Stimulated activated CD8-positive, alpha-beta memory T cell treated with anti-CD3 and anti-CD28 coated beads, Interleukin-4, amount 100 ng/mL, for 24 hours (primary cell): ENCODE data around the gene IZUMO4.
A peak's percentile ranks its signal among the peaks of the same experiment; 100 is the strongest.

ENCODE experiments used
- DNase-seq: peaks from one replicate; pipeline ENCODE4 v3.0.0-alpha.2; 2020; ENCODE audit warnings: low read depth

The IZUMO4 gene

DNA sequence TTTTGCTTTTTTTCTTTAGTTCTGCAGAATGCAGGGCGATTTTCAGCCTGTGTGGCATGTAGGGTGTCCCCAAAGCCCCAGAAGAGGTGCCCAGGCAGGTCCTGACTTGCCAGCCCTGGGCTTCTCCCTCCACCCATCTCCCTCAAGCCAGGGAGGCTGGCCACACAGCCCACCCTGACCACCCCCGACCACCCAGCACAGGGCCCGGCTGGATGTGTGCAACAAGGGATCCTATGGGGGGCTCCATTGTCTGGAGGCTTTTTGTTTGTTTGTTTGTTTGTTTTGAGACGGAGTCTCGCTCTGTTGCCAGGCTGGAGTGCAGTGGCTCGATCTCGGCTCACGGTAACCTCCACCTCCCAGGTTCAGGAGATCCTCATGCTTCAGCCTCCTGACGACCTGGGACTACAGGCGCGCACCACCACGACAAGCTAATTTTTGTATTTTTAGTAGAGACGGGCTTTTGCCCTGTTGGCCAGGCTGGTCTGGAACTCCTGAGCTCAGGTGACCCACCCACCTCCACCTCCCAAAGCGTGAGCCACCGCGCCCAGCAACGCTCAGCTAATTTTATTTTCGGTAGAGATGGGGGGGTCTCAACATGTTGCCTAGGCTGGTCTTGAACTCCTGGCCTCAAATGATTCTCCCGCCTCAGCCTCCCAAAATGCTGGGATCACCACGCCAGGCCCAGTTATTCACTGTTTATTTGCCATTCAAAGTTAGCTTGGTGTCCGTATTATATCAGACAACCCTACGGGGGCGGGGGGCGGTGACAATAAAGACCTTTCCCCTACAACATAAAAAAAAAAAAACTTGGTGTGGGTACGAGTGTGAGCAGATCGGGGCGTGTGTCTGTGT, 37.9 kb upstream of the IZUMO4 start:
- no peak for DNase-seq

DNA sequence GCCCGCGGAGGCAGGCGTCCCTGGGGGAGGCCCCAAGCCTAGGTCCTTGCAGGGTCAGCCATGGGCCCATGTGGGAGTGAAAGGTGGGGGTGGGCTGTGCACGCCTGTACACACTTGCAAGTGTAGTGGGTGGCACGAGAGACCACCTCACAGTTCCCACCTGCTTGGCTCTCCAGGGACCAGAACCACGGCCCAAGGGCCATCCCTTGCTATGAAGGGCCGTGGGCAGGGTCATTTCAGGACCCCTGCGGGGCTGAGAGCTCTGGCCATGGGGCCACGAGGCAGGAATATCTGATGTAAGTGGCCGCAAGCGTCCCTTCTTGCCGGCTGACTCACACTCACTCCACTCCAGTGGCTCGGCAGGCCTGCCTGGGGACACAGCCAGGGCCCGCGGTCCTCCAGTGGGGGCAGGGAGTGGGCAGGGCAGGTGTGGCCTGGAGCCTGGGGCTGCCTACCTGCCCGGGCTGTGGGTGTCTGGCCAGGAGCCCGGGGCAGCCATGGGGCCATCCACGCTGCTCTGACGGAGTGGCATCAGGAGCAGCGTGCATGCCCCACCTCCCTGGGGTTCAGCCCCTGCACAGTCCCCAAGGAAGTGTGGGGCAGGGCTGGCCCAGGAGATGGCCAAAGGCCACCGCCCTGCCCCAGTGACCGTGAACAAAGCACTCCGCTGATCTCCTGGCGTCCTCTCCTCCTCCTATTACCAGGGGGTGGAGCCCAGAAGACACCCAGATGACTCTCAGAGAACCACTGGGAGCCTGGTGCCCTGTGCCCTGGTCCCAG, 37.1 kb upstream of the IZUMO4 start:
- no peak for DNase-seq

DNA sequence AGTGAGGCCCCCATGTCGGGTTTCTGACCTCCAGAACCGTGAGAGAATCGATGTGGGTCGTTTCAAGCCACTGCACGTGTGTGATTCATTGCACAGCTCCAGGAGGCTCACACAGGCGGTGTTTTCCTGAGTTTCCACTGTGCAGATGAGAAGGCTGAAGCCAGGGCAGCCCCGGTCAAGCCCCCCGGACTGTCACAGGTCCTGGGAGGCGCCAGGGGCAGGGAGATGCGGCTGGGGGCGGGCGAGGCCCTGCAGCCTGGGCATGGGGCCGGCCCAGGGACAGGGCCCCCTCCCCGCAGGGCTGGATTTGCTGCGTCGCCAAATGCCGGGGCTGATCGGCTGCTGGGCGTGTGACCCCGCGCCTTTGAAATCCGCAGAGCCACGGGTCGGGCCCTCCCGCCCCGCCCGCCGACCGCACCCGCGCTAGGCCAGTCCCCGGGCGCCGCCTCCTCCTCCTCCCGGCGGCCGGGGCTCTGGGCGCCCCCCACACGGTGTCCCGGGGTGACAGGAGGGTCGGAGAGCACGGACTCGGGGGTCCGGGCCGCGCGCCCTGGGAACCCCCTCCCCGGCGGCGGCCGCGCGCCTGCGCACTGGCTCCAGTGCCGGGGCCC, 35.7 kb upstream of the IZUMO4 start:
- no peak for DNase-seq

DNA sequence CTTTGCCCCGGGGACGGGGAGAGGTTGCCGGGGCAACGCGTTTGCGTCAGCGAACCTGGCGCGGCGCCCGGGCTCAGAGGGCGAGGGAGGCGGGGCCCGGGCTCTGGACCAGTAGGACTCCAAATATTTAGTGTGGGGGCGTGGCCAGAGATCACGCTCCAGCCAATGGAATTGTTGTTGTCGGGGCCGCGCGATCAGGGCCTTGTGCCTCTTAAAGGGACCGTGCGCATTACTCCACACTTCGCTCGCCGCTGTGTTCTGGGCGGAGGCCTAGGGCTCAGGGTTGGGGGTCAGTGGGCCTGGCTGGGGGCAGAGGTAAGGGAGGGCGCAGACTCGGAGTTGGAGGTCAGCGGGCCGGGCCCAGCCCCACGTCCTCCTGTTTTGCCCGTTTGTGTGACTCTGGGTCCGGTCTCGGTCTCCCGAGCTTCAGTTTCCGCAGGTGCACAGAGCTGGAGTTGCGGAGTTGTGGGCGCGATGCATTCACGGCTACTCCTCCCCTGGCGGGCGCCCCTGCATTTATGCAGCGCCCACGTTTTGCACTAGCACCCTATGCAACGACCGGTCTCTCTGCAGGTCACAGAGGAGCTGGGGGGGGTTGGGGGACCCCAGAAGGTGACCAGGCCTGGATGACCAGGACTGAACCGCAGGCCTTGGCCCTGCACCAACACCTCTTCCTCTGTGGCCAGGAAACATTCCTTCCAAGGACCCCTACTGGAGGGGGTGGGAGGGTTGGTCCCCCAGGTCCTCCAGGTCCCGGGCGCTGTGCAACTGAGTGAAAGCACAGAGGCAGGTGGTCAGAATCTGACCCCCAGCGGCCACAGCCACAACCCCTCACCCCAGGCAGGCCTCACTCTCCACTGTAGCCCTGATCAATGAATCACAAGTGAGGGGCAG, 35.0 kb upstream of the IZUMO4 start:
- DNase-seq = peak; percentile 99

DNA sequence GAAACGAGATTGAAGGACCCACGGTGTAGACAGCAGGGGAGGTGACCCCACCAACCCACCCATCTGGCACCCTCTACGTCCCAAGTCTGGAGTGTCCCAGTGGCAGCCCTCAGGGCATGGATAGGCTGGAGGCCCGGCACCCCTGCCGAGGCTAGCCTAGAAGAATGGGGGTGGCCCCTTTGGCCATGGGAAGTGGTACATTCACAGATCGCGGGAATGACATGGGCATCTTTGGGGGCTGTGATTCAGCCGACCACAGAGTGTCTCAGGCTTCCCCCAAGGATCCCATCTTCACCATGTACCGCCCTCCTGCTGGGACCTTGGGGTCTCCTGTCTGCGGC, 34.4 kb upstream of the IZUMO4 start:
- no peak for DNase-seq

DNA sequence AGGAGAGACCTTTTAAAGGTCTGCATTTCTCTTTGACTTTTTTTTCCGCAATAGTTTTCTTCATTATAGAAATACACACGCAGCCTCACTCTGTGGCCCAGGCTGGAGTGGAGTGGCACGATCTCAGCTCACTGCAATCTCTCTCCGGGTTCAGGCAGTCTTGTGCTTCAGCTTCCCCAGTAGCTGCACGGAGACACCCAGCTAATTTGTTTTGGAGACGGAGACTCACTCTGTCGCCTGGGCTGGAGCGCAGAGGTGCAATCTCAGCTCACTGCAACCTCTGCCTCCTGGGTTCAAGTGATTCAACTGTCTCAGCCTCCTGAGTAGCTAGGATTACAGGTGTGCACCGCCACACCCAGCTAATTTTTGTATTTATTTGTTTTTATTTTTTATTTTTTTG, 33.9 kb upstream of the IZUMO4 start:
- DNase-seq = no peak

DNA sequence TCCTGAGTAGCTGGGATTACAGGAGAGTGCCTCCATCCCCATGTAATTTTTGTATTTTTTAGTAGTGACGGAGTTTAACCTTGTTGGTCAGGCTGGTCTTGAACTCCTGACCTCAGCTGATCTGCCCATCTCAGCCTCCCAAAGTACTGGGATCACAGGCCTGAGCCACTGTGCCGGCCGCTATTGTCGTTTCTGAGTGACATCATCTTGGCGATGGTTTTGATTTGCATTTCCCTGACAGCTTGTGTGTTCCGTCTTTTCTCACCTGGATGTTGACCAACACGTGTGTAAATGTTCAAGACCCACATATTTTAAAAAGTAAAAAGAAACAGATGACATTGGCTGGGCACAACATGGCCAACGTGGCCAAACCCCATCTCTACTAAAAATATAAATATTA, 32.9 kb upstream of the IZUMO4 start:
- DNase-seq = no peak

DNA sequence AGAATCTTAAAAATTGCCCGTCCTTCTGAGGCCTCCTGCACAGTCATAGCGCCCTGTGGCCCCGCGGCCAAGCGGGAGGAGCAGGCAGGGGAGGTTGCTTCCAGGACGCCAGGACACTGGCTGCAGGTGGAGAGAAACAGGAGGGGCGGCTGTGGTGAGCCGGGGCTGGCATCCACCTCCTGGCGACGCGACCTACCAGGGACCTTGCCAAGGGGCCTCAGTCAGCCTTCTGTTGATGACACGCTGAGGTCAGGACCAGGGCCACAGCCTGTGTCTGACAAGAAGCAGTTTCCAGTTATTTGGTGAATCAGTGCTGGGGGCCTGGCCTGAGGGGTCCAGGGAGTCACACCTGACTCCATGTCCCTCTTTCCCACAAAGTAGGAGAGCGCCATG, 32.3 kb upstream of the IZUMO4 start:
- DNase-seq = no peak

DNA sequence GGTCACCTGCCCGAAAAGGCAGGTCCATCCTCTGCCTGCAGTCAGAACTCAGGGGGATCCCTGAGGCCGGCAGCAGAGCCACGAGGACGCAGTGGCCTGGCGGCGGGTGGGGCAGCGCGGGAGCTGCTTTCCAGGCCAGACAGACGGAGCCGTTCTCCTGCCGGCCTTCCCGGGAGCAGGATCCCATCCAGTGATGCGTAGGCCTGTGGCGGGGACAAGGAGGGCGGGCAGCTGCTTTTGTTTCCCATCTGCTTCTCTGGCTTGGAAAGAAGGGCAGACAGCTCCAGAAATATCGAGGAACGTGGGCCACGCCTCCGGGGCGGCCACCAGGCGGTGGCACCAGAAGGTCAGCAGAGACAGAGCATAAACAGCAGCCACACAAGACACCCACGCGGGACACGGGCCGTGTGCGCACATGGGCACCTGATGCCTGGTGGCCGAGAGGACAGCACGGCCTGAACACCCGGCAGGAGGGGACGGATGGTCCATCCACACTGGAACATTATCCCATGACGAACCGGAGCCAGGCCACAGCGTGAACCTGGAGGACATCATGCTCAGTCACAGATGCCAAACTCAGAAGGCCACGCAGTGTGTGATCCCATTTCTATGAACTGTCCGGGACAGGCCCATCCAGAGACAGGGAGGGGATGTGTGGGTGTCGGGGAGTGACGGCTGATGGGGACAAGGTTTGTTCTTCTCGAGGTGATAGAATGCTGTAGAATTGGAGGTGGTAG, 31.8 kb upstream of the IZUMO4 start:
- DNase-seq = no peak

DNA sequence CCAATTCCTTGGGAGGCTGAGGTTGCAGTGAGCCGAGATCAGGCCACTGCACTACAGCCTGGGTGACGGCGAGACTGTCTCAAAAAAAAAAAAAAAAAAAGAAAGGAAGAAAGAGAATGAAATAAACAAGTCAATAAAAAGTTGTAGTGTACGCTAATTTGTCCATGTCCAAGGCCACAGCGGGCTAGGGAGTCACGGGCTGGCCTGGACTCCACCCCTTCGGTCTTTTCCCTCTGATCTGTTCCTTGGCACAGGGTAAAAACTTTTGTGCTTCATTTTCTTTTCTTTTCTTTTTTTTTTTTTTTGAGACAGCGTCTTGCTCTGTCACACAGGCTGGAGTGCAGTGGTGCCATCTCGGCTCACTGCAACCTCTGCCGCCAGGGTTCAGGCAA, 26.3 kb upstream of the IZUMO4 start:
- no peak for DNase-seq

DNA sequence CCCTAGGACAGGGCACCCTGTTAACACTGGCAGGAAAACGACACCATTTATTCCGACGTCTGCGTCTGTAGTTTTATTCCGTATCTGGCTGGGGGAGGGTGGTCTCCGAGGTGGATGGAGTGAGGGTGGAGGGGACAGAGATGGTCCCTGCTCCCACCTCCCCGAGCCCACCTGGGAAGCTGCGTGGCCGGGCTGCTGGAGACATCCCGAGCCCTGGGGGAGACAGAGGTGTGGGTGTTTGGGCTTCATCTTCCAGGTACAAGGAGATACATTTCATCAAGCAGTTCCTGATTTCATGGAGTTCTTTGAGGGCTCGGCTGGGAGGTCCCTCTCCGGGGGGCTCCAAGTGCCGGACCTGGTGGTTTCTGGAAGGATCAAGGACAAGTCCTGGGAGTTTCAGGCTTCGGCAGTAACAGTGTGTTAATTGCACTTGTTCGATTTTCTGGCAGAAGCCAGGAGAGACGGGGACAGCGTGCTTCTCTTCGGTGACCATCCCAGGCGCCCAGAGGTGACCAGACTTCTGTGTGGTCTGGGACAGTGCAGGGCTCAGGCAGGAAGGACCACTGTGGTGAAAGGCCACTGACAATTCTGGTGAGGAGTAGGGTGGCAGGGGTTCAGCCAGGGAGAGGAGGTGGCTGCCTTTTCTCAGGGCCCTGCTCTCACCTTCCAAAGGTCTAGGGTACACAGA, 25.6 kb upstream of the IZUMO4 start:
- no peak for DNase-seq

DNA sequence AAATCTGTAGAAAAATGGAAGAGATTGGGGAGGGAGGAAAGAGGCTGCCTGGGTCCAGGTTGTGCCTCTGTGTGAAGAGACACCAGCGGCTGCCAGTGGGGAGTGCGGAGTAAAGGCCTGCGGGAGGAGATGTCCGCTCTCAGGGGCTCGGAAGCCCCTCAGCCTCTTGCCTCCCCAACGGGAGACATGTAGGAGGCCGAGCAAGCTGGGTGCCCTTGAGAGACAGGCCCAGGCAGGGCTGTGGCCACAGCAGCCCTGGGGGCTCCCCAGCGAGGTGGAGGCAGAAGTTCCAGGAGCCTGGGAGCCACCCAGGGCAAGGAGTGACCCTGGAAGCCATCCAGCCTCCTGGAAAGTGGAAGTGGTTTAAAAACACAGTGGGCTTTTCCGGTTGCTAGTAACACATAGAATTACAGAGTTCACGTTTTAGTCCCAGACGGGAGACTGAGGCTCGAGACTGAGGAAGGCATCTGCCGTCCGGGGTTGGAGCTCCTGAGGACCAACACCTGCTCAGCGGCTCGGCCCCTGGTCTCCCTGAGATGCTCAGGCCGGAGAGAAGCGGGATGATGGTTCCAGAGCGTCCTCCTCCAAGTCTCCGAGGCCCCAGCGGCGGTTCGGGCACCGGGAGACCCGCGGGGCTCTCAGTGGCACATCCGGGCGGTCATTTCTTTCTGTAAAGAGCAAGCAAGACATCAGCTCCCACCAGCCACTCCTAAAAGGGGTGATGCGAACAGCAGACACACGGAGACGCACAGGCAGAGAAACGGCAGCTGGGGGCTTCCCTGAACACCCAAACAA, 23.8 kb upstream of the IZUMO4 start:
- DNase-seq = no peak

DNA sequence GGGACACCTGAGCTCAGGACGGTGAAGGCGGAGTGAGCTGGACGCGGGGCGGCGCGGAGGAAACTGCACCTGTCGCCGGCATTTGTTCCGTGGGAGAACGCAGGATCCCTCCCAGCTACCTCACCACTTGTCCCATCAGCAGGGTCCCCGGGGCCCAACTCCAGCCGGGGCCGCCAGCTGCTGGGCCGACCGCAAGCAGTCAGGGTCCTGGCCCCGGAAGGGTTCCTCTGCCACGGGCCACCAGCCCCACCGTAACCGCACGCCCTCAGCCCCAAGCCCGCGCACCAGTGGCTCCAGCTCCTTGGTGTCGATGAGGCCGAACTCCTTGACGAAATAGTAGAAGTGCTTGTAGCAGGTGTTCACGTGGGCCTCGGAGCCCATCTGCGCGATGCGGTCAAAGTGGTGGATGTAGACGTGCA, 20.2 kb upstream of the IZUMO4 start:
- no peak for DNase-seq

DNA sequence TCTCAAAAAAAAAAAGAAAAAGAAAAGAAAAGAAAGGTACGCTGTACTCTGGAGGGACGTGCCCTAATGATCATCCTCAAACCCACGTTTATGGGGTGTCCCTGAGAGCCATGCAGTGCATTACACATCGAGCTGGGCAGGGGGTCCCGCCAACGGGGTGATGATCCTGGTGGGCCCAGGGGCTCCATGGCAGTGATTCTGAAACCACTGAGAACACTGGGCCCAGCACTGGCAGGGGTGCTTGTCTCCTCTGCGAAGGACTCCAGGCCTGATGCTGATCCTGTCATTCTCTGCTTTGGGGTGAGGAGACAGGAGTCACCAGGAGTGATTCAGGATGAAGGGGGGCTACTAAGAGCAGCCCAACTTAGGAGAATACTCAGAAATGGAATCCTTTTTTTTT, 19.3 kb upstream of the IZUMO4 start:
- DNase-seq = no peak

DNA sequence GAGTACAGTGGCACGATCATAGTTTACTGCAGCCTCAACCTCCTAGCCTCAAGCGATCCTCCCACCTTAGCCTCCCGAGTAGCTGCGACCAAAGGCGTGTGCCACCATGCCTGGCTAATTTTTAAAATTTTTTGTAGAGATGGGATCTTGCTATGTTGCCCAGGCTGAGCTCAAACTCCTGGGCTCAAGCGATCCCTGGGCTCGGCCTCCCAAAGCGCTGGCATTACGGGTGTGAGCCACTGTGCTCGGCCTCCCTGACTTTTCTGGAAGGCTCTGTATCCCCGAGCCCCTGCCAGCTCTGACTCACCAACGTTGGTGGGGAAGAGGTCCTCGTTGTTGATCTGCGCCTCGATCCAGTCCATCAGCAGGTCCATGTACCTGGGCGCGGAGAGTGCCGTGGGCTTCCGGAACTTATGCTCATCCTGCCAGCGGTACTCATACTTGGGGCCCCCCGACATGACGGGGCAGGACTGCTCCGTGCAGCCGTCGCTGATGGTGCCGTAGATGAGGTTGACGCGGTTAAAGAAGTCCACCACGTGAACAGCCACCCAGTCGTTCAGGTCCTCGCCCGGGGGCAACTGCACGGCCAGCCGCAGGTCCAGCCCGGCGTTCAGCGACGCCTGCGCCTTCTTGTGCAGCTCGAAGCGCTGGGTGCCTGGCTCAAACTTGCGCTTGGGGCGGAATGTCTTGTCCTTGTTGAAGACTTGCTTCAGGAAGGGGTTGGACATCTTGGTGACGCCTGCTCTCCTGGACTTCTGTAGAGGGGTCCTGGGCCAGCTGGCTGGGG, 18.7 kb upstream of the IZUMO4 start:
- DNase-seq = no peak

DNA sequence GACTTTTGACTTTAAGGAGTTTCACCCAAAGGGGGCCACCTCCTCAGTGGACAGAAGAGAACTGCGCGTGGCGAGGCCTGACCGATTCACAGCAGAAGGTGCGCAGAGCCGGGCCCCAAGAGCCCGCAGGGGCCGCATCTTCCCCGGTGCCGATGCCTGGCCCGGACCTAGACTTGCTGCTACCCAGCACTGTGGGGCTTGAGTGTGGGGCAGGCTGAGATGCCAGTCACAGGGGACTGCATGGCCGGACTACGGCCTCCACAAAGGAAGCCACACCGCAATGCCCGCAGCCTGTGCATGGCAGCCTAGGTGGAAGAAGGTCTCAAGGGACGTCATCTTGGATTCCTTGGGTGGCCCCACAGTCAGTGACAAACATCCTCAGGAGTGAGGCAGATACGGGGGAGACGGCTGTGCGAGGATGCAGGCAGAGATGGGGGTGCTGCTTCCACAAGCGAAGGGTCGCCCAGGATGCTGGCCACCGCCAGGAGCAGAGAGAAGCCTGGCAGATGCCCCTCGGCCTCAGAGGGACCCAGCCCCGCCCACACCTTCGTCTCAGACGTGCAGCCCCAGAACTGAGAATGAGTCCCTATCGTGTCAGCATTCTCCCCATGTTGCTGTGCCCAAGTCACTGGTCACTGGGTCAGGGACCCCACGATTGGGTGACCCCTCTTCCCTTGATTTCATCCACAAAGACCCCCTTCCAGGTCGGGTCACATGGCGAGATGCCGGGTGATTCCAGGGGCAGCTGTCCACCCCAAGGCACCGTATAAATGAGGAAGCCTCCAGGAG, 17.4 kb upstream of the IZUMO4 start:
- no peak for DNase-seq

DNA sequence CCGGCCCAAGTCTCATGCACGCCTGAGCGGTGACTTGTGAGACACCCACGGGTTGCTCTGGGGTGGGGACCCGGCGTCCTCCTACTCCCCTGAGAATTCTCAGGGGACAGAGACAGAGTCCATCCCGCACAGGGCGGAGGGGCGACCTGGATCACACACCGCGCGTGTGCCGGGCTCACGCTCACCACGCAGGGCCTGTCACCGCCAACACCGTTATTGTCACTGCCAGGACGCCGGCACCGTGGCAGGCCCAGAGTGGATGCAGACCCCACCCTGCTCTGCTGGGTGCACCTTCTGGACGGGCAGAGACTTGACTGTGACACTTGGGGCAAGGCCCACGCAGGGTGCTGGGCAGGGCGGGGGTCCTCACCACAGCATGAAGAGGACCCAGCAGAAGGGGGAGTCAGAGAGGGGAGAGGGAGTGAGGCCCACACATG, 16.8 kb upstream of the IZUMO4 start:
- DNase-seq = no peak

DNA sequence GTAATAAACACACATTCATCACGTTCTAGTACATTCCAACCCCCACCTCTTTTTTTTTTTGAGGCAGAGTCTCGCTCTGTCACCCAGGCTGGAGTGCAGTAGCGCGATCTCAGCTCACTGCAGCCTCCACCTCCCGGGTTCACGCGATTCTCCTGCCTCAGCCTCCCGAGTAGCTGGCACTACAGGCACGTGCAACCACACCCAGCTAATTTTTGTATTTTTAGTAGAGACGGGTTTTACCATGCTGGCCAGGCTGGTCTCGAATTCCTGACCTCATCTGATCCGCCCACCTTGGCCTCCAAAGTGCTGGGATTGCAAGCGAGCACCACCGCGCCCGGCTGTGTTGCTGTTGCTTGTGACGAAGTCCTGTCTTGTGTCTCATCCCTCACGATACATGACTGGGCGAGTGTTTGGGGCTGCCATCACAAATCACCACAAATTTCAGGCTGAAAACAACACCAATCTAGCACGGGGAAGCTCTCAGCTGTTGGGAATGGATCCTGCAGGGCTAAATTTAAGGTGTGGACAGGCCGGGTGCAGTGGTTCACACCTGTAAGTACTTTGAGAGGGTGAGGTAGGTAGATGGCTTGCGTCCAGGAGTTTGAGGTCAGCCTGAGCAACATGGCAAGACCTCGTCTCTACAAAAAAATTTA, 16.3 kb upstream of the IZUMO4 start:
- DNase-seq = no peak
